Osteoblast (primary cell): ENCODE data around the gene CA7. TPM values are rescaled to one million over a fixed set of nuclear protein-coding genes. Genes with fewer than 3 reads are reported as not detected.

Experiments
- DNase-seq: peaks from one replicate; pipeline ENCODE4 v3.0.0; 2011; ENCODE audit warnings: low spot score, mixed read lengths; ENCODE audit not compliant: insufficient read length; ENCODE audit errors: missing footprints
- H2AFZ ChIP-seq: 2 replicates; pipeline ENCODE4 v1.6.0; 2011; ENCODE audit warnings: mild to moderate bottlenecking, low read length
- H3K27ac ChIP-seq: 2 replicates; pipeline ENCODE4 v1.5.1; 2011; ENCODE audit warnings: mild to moderate bottlenecking, low read depth, low read length, moderate library complexity
- H3K27me3 ChIP-seq: 2 replicates; pipeline ENCODE4 v1.6.0; 2012; ENCODE audit warnings: mild to moderate bottlenecking, control low read depth, inconsistent platforms, low read length, moderate library complexity; ENCODE audit not compliant: insufficient read depth
- H3K36me3 ChIP-seq: 2 replicates; pipeline ENCODE4 v1.5.1; 2011; ENCODE audit warnings: mild to moderate bottlenecking, low read length, control low read depth, moderate library complexity; ENCODE audit not compliant: insufficient read depth
- H3K4me1 ChIP-seq: 2 replicates; pipeline ENCODE4 v1.5.1; 2011; ENCODE audit warnings: mild to moderate bottlenecking, low read length, control low read depth, moderate library complexity; ENCODE audit not compliant: insufficient read depth
- H3K4me2 ChIP-seq: 2 replicates; pipeline ENCODE4 v1.6.0; 2011; ENCODE audit warnings: mild to moderate bottlenecking, low read length; ENCODE audit not compliant: insufficient read depth
- H3K4me3 ChIP-seq: fragments of 200-600 bp; sonication (generic); 3 replicates; pipeline ENCODE4 v1.5.1; 2012; ENCODE audit warnings: mild to moderate bottlenecking, low read length, inconsistent platforms; ENCODE audit not compliant: insufficient read depth
- H3K79me2 ChIP-seq: 2 replicates; pipeline ENCODE4 v1.6.0; 2012; ENCODE audit warnings: mild to moderate bottlenecking, low read length, control low read depth, inconsistent platforms; ENCODE audit not compliant: insufficient read depth
- H3K9me3 ChIP-seq: 2 replicates; pipeline ENCODE4 v1.5.1; 2011; ENCODE audit warnings: low read depth, low read length, control low read depth
- H4K20me1 ChIP-seq: 2 replicates; pipeline ENCODE4 v1.6.0; 2012; ENCODE audit warnings: mild to moderate bottlenecking, low read length, control low read depth; ENCODE audit not compliant: insufficient read depth
- total RNA-seq: library from RNA; depleted of rRNA; stranded (reverse); fragments of >200 nt; gene quantifications from 2 replicates; pipeline ENCODE4 v1.2.3, GENCODE V29; 2012
- TF ChIP-seq, protein P1 (sequence below): IDR thresholded peaks from 2 replicates; pipeline ENCODE4 v1.5.1; 2011; ENCODE audit warnings: mild to moderate bottlenecking, low read depth, low read length, moderate library complexity; ENCODE audit errors: extremely low read depth

The CA7 gene
- total RNA-seq, 1 donor, result not detected

DNA sequence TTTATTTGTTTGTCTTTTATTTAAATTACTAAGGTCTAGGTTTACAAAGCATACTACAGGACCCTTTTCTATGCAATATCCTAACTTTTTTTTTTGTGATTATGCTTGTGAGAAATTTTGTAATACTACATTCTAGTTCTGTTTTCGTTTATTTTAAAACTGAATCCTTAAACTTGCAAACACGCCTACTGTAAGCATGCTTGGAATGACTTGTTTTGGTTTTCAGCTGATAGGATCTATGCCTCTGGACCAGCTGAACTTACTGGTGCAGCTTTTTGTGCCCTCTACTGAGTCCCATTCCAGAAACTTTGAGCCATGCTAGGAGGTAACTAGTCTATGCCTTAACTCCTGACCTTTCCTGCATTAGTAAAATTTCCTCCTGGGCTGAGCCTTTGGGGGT lies 42.1 kb downstream of the CA7 start:
- H3K36me3 ChIP-seq, result peaks cover 23% of the 10 kb centered on the region
- no peaks in the 10 kb centered on the region for H3K9me3 ChIP-seq
- peaks cover 14% of the 10 kb centered on the region for H4K20me1 ChIP-seq
- H3K27ac ChIP-seq, result no peak overlapping the region
- peaks cover 22% of the 10 kb centered on the region for H3K79me2 ChIP-seq
- no peak for DNase-seq
- H3K4me3 ChIP-seq, result no peak overlapping the region
- no peak overlapping the region for H2AFZ ChIP-seq
- no peaks in the 10 kb centered on the region for H3K27me3 ChIP-seq
- peak overlapping the region; percentile 20 for H3K4me2 ChIP-seq
- TF ChIP-seq, protein P1, sequence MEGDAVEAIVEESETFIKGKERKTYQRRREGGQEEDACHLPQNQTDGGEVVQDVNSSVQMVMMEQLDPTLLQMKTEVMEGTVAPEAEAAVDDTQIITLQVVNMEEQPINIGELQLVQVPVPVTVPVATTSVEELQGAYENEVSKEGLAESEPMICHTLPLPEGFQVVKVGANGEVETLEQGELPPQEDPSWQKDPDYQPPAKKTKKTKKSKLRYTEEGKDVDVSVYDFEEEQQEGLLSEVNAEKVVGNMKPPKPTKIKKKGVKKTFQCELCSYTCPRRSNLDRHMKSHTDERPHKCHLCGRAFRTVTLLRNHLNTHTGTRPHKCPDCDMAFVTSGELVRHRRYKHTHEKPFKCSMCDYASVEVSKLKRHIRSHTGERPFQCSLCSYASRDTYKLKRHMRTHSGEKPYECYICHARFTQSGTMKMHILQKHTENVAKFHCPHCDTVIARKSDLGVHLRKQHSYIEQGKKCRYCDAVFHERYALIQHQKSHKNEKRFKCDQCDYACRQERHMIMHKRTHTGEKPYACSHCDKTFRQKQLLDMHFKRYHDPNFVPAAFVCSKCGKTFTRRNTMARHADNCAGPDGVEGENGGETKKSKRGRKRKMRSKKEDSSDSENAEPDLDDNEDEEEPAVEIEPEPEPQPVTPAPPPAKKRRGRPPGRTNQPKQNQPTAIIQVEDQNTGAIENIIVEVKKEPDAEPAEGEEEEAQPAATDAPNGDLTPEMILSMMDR, result no peak
- H3K4me1 ChIP-seq, result peaks cover 10% of the 10 kb centered on the region

DNA sequence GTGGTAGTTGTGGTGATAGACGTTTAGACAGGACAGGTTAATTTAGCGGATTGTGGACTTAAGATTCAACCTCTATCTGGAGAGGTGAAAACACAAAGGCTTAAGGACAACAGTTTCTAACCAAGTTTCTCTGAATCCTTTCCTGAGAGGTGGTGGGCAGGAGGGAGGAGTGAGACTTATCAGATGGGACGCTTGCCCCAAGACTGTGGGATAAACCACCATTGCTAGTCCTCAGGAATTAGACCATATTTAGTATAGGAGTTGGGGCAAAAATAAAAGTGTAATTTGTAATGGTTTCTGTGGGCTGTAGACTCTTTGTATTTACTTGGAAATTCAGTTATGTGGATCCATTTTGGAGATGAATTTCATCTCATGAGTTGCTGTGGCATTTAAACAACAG lies 42.7 kb downstream of the CA7 start:
- Histone ChIP-seq H3K27me3 (no peaks in the 10 kb centered on the region), H3K4me1 (peaks cover 7% of the 10 kb centered on the region), H3K79me2 (peaks cover 17% of the 10 kb centered on the region), H3K27ac (no peak overlapping the region), H3K36me3 (peaks cover 24% of the 10 kb centered on the region), H3K4me2 (peak overlapping the region; percentile 20), H3K9me3 (no peaks in the 10 kb centered on the region), H3K4me3 (no peak overlapping the region), H2AFZ (no peak overlapping the region), H4K20me1 (peaks cover 12% of the 10 kb centered on the region)
- DNase-seq, result no peak
- TF ChIP-seq, protein P1, result no peak

DNA sequence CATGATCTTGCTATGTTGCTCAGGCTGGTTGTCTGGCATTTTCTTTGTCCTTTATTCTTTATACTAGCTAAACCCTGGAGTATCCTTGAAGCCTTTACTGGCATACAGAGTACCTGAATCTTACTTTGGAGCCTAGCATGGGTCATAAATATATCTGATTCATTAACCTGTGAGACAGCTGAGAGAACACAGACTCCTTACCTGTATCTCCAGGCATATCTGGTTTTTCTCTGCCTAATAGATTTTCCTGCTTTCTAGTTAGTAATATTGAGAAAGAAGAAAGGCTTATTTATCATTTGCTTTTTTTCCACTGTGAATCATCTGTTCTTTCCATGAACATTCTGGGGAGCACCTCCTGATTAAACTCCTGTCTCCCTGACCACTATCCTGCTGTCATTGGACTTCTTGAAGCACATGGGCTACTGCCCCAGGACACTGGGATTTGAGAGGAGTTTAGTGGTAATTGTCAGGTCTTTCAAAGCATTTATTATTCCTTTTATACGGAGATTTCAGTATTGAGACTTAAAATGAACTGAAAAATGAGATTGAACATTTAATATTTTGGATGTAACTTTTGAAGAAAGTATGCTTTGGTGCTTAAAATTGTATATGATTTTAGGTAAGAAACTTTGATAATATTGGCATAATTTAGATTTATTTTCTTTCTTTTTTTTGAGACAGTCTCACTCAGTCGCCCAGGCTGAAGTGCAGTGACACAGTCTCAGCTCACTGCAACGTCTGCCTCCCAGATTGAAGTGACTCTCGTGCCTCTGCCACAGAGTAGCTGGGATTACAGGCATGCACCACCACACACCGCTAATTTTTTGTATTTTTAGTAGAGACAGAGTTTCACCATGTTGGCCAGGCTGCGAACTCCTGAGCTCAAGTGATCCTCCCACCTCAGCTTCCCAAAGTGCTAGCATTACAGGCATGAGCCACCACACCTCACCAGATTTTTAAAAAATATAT lies 44.7 kb downstream of the CA7 start:
- DNase-seq, result no peak
- Histone ChIP-seq H3K9me3 (no peaks in the 10 kb centered on the region), H2AFZ (no peak overlapping the region), H3K27ac (no peak overlapping the region), H4K20me1 (peaks cover 11% of the 10 kb centered on the region), H3K4me2 (no peak overlapping the region), H3K79me2 (peaks cover 11% of the 10 kb centered on the region), H3K27me3 (no peaks in the 10 kb centered on the region), H3K4me3 (no peak overlapping the region), H3K4me1 (peaks cover 7% of the 10 kb centered on the region), H3K36me3 (peaks cover 22% of the 10 kb centered on the region)
- TF ChIP-seq, protein P1, result no peak

DNA sequence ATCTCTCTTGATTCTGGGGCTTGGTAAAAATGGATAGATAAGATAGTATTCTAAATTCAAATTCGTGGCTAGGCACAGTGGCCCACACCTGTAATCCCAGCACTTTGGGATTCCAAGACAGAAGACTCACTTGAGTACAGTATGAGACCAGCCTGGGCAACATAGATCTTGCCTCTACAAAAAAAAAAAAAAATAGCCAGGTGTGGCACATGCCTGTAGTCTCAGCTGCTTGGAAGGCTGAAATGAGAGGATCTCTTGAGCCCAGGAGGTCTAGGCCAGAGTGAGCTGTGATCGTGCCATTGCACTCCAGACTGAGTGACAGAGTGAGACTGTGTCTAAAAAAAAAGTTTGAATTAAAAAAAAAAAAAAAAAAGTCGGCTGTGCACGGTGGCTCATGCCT lies 45.4 kb downstream of the CA7 start:
- H3K27me3 ChIP-seq, result no peaks in the 10 kb centered on the region
- H4K20me1 ChIP-seq, result peaks cover 10% of the 10 kb centered on the region
- DNase-seq, result no peak
- H3K4me2 ChIP-seq, result no peak overlapping the region
- no peak overlapping the region for H3K27ac ChIP-seq
- peaks cover 8% of the 10 kb centered on the region for H3K79me2 ChIP-seq
- H2AFZ ChIP-seq, result no peak overlapping the region
- no peaks in the 10 kb centered on the region for H3K9me3 ChIP-seq
- TF ChIP-seq, protein P1, result no peak
- no peak overlapping the region for H3K4me3 ChIP-seq
- peaks cover 16% of the 10 kb centered on the region for H3K36me3 ChIP-seq
- H3K4me1 ChIP-seq, result peaks cover 7% of the 10 kb centered on the region
